HepG2 (cell line): Measurements from ENCODE around the gene TOMM20. TPM values are rescaled to one million over a fixed set of nuclear protein-coding genes. Genes with fewer than 3 reads are reported as not detected.

Experiments
- DNMT3B ChIP-seq: conservative IDR thresholded peaks from 2 replicates; pipeline ENCODE4 v1.6.1; 2016; ENCODE audit warnings: missing biosample characterization, control low read depth
- E2F1 ChIP-seq: sonication (generic); formaldehyde crosslinking; IDR thresholded peaks from 2 replicates; pipeline ENCODE4 v1.5.0; 2020; ENCODE audit warnings: missing genetic modification reagents
- ELK4 ChIP-seq: sonication (generic); formaldehyde crosslinking; IDR thresholded peaks from 2 replicates; pipeline ENCODE4 v1.9.0; 2021; ENCODE audit warnings: missing genetic modification reagents, borderline replicate concordance
- FOXA3 ChIP-seq: IDR thresholded peaks from 2 replicates; pipeline ENCODE4 v1.6.1; 2016; ENCODE audit warnings: missing genetic modification reagents, missing compliant biosample characterization
- GPBP1L1 ChIP-seq: sonication (generic); formaldehyde crosslinking; IDR thresholded peaks from 2 replicates; pipeline ENCODE4 v1.5.0; 2020; ENCODE audit warnings: mild to moderate bottlenecking, missing genetic modification reagents
- HDAC2 ChIP-seq: sonication (generic); formaldehyde crosslinking; IDR thresholded peaks from 2 replicates; pipeline ENCODE4 v1.4.0; 2020; ENCODE audit warnings: missing genetic modification reagents
- HNRNPL ChIP-seq: fragments of 200-400 bp; formaldehyde crosslinking; IDR thresholded peaks from 2 replicates; pipeline ENCODE4 v1.6.1; 2017; ENCODE audit warnings: mild to moderate bottlenecking, low read depth, low read length
- PCBP2 ChIP-seq: fragments of 200-400 bp; formaldehyde crosslinking; optimal IDR thresholded peaks from 2 replicates; pipeline ENCODE3; 2018; ENCODE audit warnings: low read length, low read depth; ENCODE audit not compliant: poor library complexity, severe bottlenecking
- POLR2AphosphoS2 ChIP-seq: IDR thresholded peaks from 2 replicates; pipeline ENCODE4 v1.6.1; 2011; ENCODE audit warnings: low read depth, low read length, improper control_type of control experiment
- PPARG ChIP-seq: conservative IDR thresholded peaks from 2 replicates; pipeline ENCODE4 v1.6.1; 2016; ENCODE audit warnings: missing biosample characterization, missing genetic modification reagents
- SNAPC2 ChIP-seq: sonication (generic); formaldehyde crosslinking; IDR thresholded peaks from 2 replicates; pipeline ENCODE4 v1.8.1; 2022; ENCODE audit warnings: mild to moderate bottlenecking, missing genetic modification reagents
- TEAD2 ChIP-seq: sonication (generic); formaldehyde crosslinking; IDR thresholded peaks from 2 replicates; pipeline ENCODE4 v1.9.0; 2021; ENCODE audit warnings: missing genetic modification reagents
- ZMAT5 ChIP-seq: sonication (generic); formaldehyde crosslinking; IDR thresholded peaks from 2 replicates; pipeline ENCODE4 v1.5.0; 2020; ENCODE audit warnings: mild to moderate bottlenecking, low read depth, missing genetic modification reagents, borderline replicate concordance
- ZNF142 ChIP-seq: sonication (generic); formaldehyde crosslinking; IDR thresholded peaks from 2 replicates; pipeline ENCODE4 v1.4.0; 2020; ENCODE audit warnings: missing genetic modification reagents
- ZNF274 ChIP-seq: sonication (generic); formaldehyde crosslinking; IDR thresholded peaks from 2 replicates; pipeline ENCODE4 v1.5.1; 2020; ENCODE audit warnings: mild to moderate bottlenecking, missing genetic modification reagents
- ZNF33B ChIP-seq: sonication (generic); formaldehyde crosslinking; IDR thresholded peaks from 2 replicates; pipeline ENCODE4 v1.5.1; 2020; ENCODE audit warnings: mild to moderate bottlenecking, missing genetic modification reagents
- ZNF543 ChIP-seq: sonication (generic); formaldehyde crosslinking; IDR thresholded peaks from 2 replicates; pipeline ENCODE4 v1.4.0; 2020; ENCODE audit warnings: mild to moderate bottlenecking, missing genetic modification reagents
- ZNF570 ChIP-seq: sonication (generic); formaldehyde crosslinking; IDR thresholded peaks from 2 replicates; pipeline ENCODE4 v1.4.0; 2020; ENCODE audit warnings: mild to moderate bottlenecking, missing genetic modification reagents, borderline replicate concordance
- polyA plus RNA-seq, 8 experiments: library from polyadenylated mRNA; depleted of rRNA in 3 of 8; stranded (reverse) in 7 of 8; unstranded in 1 of 8; fragments of >200 nt; fragmentation: Illumina TruSeq in 4 of 8; extraction: Trizol in 4 of 8; gene quantifications; 2 replicates each; pipeline versions ENCODE4 v1.2.1 to v1.2.3, GENCODE V29; 2011 to 2016; ENCODE audit warnings: low read depth in 4 of 8, missing spikeins in 1 of 8, mixed read lengths in 1 of 8; ENCODE audit not compliant: insufficient read depth in 1 of 8
- total RNA-seq, 5 experiments: library from RNA; depleted of rRNA; stranded (reverse); fragments of >200 nt; fragmentation: Illumina TruSeq; extraction: Trizol; gene quantifications; 2 replicates each; pipeline ENCODE4 v1.2.3, GENCODE V29; 2016; ENCODE audit warnings: low read depth in 1 of 5

TOMM20 gene
- total and polyA plus RNA-seq, 2 of the 13 experiments (the other 11 are each of a cell fraction or from before 2014, with no cell fraction given): 153 to 376 TPM

- TF ChIP-seq ZNF142 (CRISPR knock-in tag) (no peak), PCBP2 (no peak), ZNF570 (CRISPR knock-in tag) (no peak), PPARG (peak; percentile 87), ZNF543 (CRISPR knock-in tag) (no peak), HNRNPL (peak; percentile 66; the same call in 1 of the 2 replicates), GPBP1L1 (CRISPR knock-in tag) (no peak), ZMAT5 (CRISPR knock-in tag) (no peak), ZNF274 (CRISPR knock-in tag) (no peak), ZNF33B (CRISPR knock-in tag) (no peak), FOXA3 (CRISPR knock-in tag) (peak; percentile 100), E2F1 (CRISPR knock-in tag) (no peak), ELK4 (CRISPR knock-in tag) (no peak), SNAPC2 (no peak), DNMT3B (CRISPR knock-in tag) (no peak), POLR2AphosphoS2 (no peak), HDAC2 (CRISPR knock-in tag) (peak; percentile 97), TEAD2 (CRISPR knock-in tag) (no peak)
These were observed 60.2 kb downstream of the TOMM20 start (continued) for GRCh38 chr1:235068158-235069121.
